ENCODE results near the gene UBXN11.
A peak's percentile ranks its signal among the peaks of the same experiment; 100 is the strongest.
"Not testable (repeated sequence)": the region's sequence is repeated elsewhere in the genome, so short reads cannot be mapped to it uniquely, and the experiment has no call there.

UBXN11 gene

GRCh38 chr1:26302733-26303405, 3.6 kb downstream of the UBXN11 start:
- no peak for DNase-seq

- DNase-seq = no peak
Measured at GRCh38 chr1:26300578-26301275, 5.7 kb downstream of the UBXN11 start.

DNA sequence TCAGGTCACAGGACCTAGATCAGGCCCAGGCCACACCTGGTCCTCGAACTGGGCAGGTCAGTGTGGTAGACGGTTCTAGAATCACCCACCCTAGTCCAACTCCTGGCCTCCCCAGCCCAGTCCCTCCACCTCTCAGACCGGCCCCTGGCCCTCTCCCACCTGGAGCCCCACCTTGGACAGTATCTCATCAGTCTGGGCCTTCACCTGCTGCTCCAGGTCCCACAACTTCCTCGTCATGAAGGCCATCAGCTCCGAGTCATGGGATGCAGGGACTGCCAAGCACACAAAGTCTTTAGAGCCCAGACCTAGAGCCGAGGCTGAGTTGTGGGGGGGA, 8.7 kb downstream of the UBXN11 start:
- DNase-seq = no peak

DNA sequence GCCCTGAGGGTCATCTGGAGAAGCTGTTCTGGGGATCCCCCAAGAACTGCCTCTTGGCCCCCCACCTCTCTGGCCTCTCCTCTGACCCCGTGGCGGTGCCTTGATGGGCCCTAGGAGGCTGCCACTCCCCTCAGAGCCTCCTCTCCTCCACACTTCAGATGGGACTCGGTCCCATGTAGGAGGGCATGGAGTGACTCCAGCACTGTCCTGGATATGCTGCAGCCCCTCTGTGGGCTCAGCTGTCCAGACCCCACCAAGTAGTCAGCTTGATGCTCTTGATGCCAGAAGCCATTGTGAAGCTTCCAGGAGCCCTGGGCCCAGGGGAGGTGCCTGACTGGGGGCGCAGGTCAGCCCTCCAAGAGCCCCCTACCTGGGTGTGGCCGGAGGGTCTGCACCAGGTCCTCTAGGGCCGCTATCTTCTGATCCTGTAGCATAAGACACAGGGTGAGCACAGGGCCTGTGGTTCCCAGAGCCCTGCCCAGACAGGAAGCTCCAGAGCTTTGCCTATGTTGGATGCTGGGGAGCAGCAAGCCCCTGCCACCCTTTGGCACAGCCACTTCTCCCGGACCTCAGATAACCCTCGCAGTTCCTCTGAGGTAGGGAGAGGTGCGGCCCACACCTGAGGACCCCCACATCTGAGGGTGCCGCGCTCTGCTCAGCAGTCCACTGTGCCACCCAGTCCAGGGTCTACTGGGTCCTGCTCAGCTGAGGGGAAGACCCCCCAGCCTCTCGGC, 9.2 kb downstream of the UBXN11 start:
- DNase-seq = no peak

- no peak for DNase-seq
Measured at GRCh38 chr1:26296340-26297056, 9.9 kb downstream of the UBXN11 start.

GRCh38 chr1:26295194-26296138, 11.0 kb downstream of the UBXN11 start:
- DNase-seq = no peak

DNA sequence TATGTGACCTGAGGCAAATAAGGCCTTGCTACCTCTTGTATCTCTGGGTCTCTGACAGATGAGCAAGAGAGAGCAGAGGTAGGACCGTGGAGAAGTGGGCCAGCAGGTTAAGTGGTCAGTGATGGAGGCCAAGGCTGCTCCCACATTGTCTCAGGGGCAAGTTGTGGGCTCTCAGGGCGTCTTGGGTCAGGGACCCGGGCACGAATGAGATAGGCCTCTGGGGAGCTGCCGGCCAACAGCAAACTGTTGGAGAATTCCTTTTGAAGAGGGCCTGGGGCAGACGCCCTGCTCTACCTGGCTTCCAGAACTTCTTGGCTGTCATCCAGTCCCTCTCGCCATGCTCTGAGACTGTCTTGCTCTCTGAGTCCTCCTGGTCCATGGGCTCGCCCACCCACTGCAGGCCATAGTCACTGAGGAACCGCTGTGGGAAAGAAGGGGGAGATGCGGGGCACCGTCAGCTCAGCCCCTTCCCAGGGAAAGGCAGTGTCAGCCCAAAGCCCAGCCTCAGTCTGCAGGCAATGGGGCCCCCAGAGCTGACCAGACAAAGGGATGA, 12.4 kb downstream of the UBXN11 start:
- no peak for DNase-seq

GRCh38 chr1:26292735-26293134, 13.7 kb downstream of the UBXN11 start:
- not testable (repeated sequence) for DNase-seq

DNA sequence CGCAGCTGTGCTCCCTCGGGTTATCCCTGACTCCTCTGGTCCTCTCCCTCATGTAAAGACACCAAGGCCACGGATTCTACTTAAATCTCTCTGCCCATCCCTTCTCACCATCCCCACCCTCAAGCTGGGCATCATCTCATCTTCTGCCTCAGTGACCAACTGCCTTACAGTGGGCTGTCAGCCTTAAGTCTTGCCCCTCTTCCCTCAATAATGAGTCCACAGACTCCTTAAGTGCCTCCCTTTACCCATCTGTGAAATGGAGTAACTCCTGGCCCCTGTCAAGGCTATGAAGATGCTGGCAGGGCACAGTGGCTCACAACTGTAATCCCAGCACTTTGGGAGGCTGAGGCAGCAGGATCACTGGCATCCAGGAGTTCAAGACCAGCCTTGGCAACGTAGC, 14.5 kb downstream of the UBXN11 start:
- DNase-seq = no peak

GRCh38 chr1:26291433-26291832, 15.0 kb downstream of the UBXN11 start:
- no peak for DNase-seq

DNA sequence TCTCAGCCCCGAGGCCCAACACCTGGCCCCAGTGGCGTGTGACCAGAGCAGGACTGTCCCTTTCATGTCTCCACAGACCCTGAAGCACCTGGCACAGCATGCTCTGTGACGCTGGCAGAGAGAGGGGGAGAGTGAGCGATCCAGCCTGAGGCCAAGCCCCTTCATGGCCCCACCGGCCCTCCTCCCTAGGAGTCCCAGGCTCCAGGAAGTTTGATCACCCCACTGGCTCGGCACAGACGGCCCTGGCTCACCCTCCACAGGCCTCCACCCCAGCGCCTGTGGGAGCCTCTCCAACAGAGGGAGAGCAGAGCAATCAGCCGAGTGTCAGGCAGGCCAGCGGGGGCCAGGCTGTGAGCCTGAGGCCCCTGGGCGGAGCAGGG, 15.6 kb downstream of the UBXN11 start:
- no peak for DNase-seq

- DNase-seq = no peak
Measured at GRCh38 chr1:26290122-26290881, 16.1 kb downstream of the UBXN11 start.

GRCh38 chr1:26289158-26290059, 17.0 kb downstream of the UBXN11 start:
- peak; percentile 26 for DNase-seq

DNA sequence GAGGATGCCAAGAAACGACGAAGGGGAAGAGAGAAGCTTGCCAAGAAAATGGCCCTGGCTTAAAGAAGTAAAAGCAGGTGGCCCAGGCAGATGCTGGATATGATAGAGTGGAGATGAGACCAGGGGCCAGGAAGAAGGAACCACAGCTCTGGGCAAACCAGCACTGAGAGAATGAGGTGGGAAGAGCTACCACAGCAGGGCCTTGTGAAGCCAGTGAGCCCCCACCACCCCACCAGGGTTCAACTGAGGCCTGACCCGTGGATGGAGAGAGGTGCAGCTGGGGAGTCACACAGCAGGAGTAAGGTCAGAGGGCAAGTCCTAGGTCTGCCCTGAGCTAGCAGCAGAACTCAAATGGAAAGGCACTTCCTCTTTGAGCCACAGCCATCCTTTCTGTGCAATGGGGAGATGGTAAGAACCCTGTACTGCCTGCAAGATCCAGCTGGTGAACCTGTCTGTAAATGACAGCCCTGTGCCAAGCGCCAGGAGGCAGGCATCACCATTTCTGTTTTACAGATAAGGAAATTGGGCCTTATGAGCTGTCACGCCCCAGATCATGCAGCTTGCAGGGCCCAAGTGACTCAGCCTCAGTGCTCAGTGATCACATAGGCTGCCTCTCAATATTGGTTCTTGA, 18.0 kb downstream of the UBXN11 start:
- DNase-seq = peak; percentile 20

DNA sequence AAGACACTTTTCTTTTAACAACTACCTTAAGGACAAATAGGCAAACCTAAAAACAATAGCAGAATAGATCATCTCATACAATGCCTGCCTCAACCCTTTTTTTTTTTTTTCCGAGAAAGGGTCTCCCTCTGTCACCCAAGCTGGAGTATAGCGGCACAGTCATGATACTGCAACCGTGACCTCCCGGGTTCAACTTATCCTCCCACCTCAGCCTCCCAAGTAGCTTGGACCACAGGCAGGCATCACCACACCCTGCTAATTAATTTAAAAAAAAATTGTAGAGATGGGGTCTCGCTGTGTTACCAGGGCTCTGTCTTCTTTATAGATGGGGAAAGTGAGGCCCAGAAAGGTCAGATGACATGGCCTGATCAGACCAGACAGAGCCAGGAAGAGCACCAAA, 18.6 kb downstream of the UBXN11 start:
- DNase-seq = no peak

GRCh38 chr1:26287033-26287711, 19.3 kb downstream of the UBXN11 start:
- DNase-seq = peak; percentile 21

DNA sequence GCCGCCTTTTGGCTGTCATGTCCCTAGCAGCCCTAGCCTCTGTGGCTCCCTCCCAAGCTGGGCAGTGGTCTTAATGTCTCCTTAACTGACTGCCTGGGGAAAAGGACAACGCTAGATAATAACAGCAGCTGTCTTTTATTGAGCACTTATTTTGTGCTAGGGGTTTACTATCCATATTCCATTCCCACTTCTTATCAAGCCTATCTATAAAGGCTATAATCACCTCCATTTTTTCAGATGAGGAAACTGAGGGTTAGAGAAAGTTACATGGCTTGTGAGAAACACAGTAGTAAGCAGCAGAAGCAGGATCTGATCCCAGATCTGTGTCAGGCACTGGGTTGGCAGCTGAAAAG, 20.4 kb downstream of the UBXN11 start:
- DNase-seq = no peak

DNA sequence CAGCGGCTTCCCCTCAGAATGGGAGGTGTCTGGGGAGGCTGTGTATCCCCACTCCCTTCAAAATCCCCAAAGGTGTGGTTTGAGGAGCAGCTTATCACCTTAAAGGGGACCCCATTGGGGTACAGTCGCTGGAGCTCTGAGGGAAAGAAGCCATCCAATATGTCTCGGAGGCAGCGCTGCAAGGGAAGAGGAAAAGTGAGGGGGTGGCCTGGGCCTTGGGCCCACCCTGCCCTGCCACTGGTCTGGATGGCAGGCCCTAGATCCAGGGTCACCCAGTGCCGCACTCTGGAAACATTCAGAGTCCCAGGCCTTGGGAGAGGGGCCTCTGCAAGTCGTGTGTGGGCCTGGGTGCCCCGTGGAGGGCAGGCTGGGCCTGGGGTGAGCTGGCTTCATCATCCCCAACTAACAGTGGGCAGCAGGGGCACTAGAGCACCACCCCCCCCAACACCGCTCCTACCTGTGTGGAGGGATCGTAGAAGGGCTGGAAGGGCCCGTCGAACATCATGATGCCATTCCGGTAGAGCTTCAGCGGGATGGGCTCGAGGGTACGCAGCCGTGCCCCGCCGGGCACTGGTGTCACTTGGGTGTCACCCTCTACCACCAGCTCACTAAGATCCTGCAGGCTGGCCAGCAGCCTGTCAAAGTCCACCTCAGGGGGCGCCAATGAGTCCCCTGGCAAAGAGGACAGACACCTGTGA, 20.9 kb downstream of the UBXN11 start:
- DNase-seq = peak; percentile 68
